WERI-Rb-1 (cell line): ENCODE data around the gene TCP11.

Source experiments
- DNase-seq: peaks from one replicate; pipeline ENCODE4 v3.0.0-alpha.2; 2020
- H3K27ac ChIP-seq: fragments of 250-450 bp; sonication (Bioruptor Pico); 2 replicates; pipeline ENCODE4 v1.5.1; 2020; ENCODE audit warnings: mild to moderate bottlenecking, moderate library complexity
- H3K27me3 ChIP-seq: fragments of 250-450 bp; sonication (Bioruptor Pico); 2 replicates; pipeline ENCODE4 v1.5.1; 2021; ENCODE audit warnings: mild to moderate bottlenecking, low read depth, moderate library complexity; ENCODE audit not compliant: insufficient read depth, severe bottlenecking
- H3K36me3 ChIP-seq: fragments of 250-450 bp; sonication (Bioruptor Pico); 2 replicates; pipeline ENCODE4 v1.5.1; 2020; ENCODE audit warnings: mild to moderate bottlenecking, moderate library complexity
- H3K4me3 ChIP-seq: 2 replicates; pipeline ENCODE4 v1.5.1; 2011; ENCODE audit warnings: low read depth, mild to moderate bottlenecking, control low read depth, low read length
- H3K9me3 ChIP-seq: fragments of 250-450 bp; sonication (Bioruptor Pico); 2 replicates; pipeline ENCODE4 v1.5.1; 2021; ENCODE audit warnings: mild to moderate bottlenecking, moderate library complexity; ENCODE audit not compliant: severe bottlenecking
- CTCF ChIP-seq: IDR thresholded peaks from 2 replicates; pipeline ENCODE4 v1.5.1; 2011; ENCODE audit warnings: low read depth, mild to moderate bottlenecking, control low read depth, inconsistent platforms, low read length

The TCP11 gene

GRCh38 chr6:35105078-35105477 is 36.1 kb downstream of the TCP11 start:
- no peak for TF ChIP-seq CTCF
- H3K27ac ChIP-seq: no peak overlapping the region
- peaks cover 8% of the 10 kb centered on the region for H3K9me3 ChIP-seq
- H3K4me3 ChIP-seq: no peak overlapping the region
- no peaks in the 10 kb centered on the region for H3K36me3 ChIP-seq
- no peak for DNase-seq
- no peaks in the 10 kb centered on the region for H3K27me3 ChIP-seq

- Histone ChIP-seq H3K27ac (no peak overlapping the region), H3K36me3 (no peaks in the 10 kb centered on the region), H3K9me3 (peaks cover 5% of the 10 kb centered on the region), H3K4me3 (no peak overlapping the region), H3K27me3 (no peaks in the 10 kb centered on the region)
- no peak for DNase-seq
- TF ChIP-seq CTCF: no peak
Observed at GRCh38 chr6:35099116-35099515, 42.0 kb downstream of the TCP11 start.

- Histone ChIP-seq H3K27me3 (no peaks in the 10 kb centered on the region), H3K36me3 (no peaks in the 10 kb centered on the region), H3K27ac (peak overlapping the region; percentile 9), H3K4me3 (no peak overlapping the region), H3K9me3 (peaks cover 5% of the 10 kb centered on the region)
- peak; percentile 51 for DNase-seq
- no peak for TF ChIP-seq CTCF
Observed at GRCh38 chr6:35096129-35096862, 44.8 kb downstream of the TCP11 start.

GRCh38 chr6:35094183-35094582 is 47.0 kb downstream of the TCP11 start:
- Histone ChIP-seq H3K4me3 (no peak overlapping the region), H3K36me3 (peaks cover 6% of the 10 kb centered on the region), H3K9me3 (no peaks in the 10 kb centered on the region), H3K27ac (no peak overlapping the region), H3K27me3 (no peaks in the 10 kb centered on the region)
- no peak for DNase-seq
- no peak for TF ChIP-seq CTCF

GRCh38 chr6:35093783-35094182 is 47.4 kb downstream of the TCP11 start:
- Histone ChIP-seq H3K27me3 (no peaks in the 10 kb centered on the region), H3K36me3 (peaks cover 10% of the 10 kb centered on the region), H3K9me3 (no peaks in the 10 kb centered on the region), H3K27ac (no peak overlapping the region), H3K4me3 (no peak overlapping the region)
- TF ChIP-seq CTCF: no peak
- no peak for DNase-seq

GRCh38 chr6:35093118-35093445 is 48.1 kb downstream of the TCP11 start:
- Histone ChIP-seq H3K27ac (no peak overlapping the region), H3K4me3 (no peak overlapping the region), H3K27me3 (no peaks in the 10 kb centered on the region), H3K9me3 (no peaks in the 10 kb centered on the region), H3K36me3 (peaks cover 17% of the 10 kb centered on the region)
- no peak for DNase-seq
- no peak for TF ChIP-seq CTCF
